OCI-LY3 (cell line): ENCODE measurements around the gene SERPINA1.

Experiments used
- CTCF ChIP-seq: fragments of 200-600, 300-600 bp; sonication (generic); IDR thresholded peaks from 2 replicates; pipeline ENCODE4 v1.5.1; 2014; ENCODE audit warnings: antibody characterized with exemption, low read length, low read depth
- EZH2phosphoT487 ChIP-seq: fragments of 200-600 bp; shearing (Covaris generic); IDR thresholded peaks from 2 replicates; pipeline ENCODE4 v1.6.1; 2018; ENCODE audit warnings: antibody characterized with exemption, mixed run types, low read depth

GRCh38 chr14:94328196-94328595 lies 60.2 kb downstream of the SERPINA1 start:
- no peak for TF ChIP-seq CTCF
- no peak for TF ChIP-seq EZH2phosphoT487
